GM13976 (cell line): ENCODE measurements around the gene SCNN1A.
"Not testable (repeated sequence)": the region's sequence is repeated elsewhere in the genome, so short reads cannot be mapped to it uniquely, and the experiment has no call there.

Experiments used
- DNase-seq: peaks from one replicate; pipeline ENCODE4 v3.0.0; 2012; ENCODE audit warnings: low spot score
- in situ Hi-C: fragments of 300-500 bp; cut with MboI; formaldehyde crosslinking; loops from one replicate; pipeline ENCODE4 v1.12.0; 2022; ENCODE audit warnings: low sequenced_read_pairs, mixed read lengths, inconsistent platforms; ENCODE audit not compliant: unreplicated experiment
- TF ChIP-seq, protein P1 (sequence below): IDR thresholded peaks from 2 replicates; pipeline ENCODE4 v1.5.1; 2012; ENCODE audit warnings: borderline replicate concordance, mild to moderate bottlenecking; ENCODE audit not compliant: insufficient read depth; ENCODE audit errors: extremely low read depth, missing control alignments, control extremely low read depth

The SCNN1A gene

DNA sequence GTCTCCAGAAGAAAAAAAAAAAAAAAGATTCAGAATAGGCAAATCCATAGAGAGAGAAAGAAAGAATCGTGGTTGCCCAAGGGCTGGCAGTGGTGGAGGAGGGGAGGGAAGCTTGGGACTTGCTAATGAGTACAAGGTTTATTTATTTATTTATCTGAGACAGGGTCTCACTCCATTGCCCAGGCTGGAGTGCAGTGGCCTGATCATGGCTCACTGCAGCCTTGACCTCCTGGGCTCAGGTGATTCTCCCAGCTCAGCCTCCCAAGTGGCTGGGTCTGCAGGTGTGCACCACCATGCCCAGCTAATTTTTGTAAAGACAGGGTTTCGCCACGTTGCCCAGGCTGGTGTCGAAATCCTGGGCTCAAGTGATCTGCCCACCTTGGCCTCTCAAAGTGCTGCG is 23.7 kb downstream of the SCNN1A start:
- in situ Hi-C loops = no loop called here
- TF ChIP-seq, protein P1, sequence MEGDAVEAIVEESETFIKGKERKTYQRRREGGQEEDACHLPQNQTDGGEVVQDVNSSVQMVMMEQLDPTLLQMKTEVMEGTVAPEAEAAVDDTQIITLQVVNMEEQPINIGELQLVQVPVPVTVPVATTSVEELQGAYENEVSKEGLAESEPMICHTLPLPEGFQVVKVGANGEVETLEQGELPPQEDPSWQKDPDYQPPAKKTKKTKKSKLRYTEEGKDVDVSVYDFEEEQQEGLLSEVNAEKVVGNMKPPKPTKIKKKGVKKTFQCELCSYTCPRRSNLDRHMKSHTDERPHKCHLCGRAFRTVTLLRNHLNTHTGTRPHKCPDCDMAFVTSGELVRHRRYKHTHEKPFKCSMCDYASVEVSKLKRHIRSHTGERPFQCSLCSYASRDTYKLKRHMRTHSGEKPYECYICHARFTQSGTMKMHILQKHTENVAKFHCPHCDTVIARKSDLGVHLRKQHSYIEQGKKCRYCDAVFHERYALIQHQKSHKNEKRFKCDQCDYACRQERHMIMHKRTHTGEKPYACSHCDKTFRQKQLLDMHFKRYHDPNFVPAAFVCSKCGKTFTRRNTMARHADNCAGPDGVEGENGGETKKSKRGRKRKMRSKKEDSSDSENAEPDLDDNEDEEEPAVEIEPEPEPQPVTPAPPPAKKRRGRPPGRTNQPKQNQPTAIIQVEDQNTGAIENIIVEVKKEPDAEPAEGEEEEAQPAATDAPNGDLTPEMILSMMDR = no peak
- no peak for DNase-seq

DNA sequence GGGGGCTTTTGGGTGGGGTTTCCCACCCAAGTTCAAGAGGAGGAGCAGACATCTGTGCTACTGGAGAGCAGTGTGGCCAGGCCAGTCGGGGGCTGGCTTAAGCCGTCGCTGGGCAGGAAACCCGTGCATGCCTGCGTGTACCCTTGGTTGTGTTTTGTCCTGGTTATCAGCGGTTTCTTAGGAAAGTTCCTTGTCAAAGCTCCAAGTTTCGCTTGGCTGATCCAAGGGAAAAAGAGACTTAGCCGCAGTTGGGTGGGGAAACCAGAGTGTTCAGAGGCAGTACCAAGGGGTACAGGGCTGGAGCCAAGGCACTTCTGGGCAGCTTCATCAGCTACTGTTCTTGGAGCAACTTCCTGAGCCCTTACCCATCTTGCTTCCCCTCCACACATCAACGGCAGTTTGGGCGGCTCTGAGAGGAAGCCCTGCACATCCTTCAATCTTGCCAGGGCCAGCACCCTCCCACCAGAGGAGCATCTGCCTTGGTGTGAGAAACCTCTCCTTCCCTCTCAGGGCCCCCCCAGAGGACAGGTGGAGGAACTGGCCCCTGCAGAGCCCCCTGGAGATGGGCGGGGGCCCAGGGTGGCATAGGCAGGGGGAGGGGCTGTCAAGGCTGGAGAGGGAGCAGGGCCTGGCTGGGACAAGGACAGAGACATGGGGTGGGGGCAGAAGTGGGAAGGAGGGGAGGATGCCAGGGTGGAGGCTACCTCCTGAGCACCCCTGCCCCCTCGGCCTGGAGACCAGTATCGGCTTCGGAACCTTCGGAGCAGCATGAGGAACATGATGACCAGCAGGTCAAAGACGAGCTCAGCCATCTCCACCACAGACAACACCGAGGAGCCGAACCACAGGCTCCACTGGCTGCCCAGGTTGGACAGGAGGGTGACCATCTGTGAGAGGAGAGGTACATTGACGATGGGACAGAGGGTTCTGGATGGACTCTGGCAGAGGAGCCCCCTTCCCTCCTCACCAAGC is 27.7 kb downstream of the SCNN1A start:
- in situ Hi-C loops = no loop called here
- TF ChIP-seq, protein P1 = no peak
- DNase-seq = no peak

DNA sequence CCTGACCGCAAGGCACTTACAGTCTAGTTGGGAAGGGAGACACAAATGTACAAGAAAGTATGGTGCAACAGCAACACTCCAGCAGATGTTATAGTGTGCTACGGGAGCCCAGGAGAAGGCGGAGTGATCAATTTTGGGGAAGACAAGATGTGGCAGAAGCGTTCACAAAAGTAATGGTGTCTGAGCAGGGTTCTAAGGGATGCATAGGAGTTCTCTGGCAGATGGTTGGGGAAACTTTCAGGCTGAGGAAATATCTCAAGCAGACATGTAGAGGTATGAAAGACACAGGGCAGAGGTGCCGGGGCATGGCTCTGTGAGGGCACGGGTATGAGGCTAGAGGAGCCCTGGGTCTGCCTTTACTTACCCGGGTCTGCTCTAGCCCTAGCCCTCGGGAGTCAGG is 28.4 kb downstream of the SCNN1A start:
- in situ Hi-C loops = no loop called here
- TF ChIP-seq, protein P1 = no peak
- no peak for DNase-seq

DNA sequence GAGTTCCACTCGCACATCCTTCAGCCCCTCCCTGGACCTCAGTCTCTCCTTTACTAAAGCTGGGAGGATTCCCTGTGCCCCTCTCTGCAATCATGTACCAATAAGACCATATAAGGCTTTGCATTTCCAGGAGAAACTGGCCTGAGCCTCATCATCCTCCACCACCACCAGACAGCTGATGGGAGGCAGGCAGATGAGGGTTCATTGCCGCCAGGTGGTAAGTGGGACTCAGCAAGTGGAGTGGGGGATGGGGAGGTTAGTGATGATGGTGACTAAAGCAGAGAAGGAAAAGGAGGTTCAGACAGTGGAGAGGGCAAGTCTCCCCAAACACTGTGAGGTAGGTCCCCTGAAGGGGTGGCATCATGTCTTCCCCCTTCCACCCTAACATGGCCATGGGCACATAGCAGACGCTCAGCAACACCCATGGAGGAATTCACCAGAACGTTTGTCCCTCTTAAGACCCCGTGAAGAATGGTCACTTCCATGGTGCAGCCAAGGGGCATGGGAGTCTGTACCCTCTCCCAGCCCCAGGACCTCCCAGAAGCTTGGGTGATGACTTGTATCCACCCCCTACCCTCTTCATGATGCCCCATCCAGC is 29.0 kb downstream of the SCNN1A start:
- TF ChIP-seq, protein P1 = no peak

DNA sequence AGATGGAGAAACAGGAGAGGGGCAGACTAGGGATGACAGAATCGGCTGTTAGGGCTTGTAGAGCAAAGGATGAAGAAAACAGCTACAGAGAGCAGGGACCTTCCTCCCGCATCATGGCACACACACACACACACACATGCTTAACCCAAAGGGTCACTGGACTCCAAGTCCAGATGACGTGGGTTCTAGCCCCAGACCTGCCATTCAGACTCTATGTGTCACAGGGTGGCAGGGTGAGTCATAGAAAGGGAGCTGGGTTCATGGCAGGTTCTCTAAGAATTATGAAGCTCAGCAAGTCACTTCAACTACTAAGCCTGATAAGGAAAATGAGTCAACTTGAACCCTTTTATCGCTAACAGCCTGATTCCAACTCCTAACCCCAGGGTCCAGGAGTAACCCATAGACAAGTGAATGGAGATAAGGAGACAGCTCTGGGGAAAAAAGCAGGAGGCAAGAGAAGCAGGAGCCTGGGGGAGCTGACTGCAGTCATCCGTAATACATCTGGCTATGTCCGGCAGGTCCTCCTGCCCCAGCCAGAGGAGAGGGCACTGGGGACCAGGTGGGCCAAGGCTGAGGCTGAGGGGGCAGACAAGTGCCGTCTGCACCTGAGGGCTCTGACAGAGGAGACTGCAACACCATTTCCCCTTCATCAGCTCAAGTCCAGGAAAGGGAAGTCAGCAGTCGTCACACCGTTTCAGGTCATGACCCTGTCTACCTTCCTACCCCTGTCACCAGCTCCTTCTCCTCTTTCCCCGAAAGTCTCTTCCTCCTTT is 29.9 kb downstream of the SCNN1A start:
- in situ Hi-C loops = no loop called here
- TF ChIP-seq, protein P1 = no peak
- no peak for DNase-seq

More for the DNA sequence above, 29.0 kb downstream of the SCNN1A start:
- in situ Hi-C loops = no loop called here
- DNase-seq = no peak

DNA sequence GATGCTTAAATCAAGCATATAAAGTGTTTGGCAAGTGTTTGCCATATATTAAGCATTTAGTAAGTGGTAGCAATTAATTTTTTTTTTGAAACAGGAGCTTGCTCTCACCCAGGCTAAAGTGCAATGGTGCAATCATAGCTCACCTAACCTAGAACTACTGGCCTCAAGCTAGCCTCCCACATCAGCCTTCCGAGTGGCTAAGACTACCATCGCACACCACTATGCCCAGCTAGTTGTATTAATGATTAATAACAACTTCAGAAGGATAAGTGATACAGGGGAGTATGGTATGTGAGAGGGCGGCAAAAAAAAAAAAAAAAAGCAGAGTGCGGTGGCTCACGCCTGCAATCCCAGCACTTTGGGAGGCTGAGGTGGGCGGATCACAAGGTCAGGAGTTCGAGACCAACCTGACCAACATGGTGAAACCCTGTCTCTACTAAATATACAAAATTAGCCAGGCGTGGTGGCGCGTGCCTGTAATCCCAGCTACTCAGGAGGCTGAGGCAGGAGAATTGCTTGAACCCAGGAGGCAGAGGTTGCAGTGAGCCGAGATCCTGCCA is 31.2 kb downstream of the SCNN1A start:
- DNase-seq, in situ Hi-C loops: not testable (repeated sequence)
